AG04450 (cell line): Measurements from ENCODE around the gene ENTPD7. TPM values are rescaled to one million over a fixed set of nuclear protein-coding genes. Genes with fewer than 3 reads are reported as not detected.

Experiments
- CTCF ChIA-PET: fragments of 300-600, 350-600 bp; formaldehyde crosslinking; extraction: SDS; loops from one replicate; lab custom pipeline; 2022; ENCODE audit warnings: antibody characterized with exemption, inconsistent platforms; lab: Charles Lee
- POLR2A ChIA-PET: fragments of 350-600 bp; formaldehyde crosslinking; extraction: SDS; loops from one replicate; lab custom pipeline; 2021; ENCODE audit warnings: antibody characterized with exemption, inconsistent platforms; lab: Yijun Ruan, JAX
- DNase-seq: peaks from one replicate; pipeline ENCODE4 v3.0.0-alpha.2; 2011; ENCODE audit warnings: low read depth, low spot score
- H3K27ac ChIP-seq: one replicate; pipeline ENCODE4 v1.5.1; 2012; ENCODE audit warnings: low read depth, low read length, control low read depth
- H3K27me3 ChIP-seq: one replicate; pipeline ENCODE4 v1.6.0; 2012; ENCODE audit warnings: low read length; ENCODE audit not compliant: control insufficient read depth, insufficient read depth
- H3K4me3 ChIP-seq: 2 replicates; pipeline ENCODE4 v1.5.1; 2011; ENCODE audit warnings: mild to moderate bottlenecking, low read depth, low read length, control low read depth
- H3K9me3 ChIP-seq: 2 replicates; pipeline ENCODE4 v1.5.1; 2012; ENCODE audit warnings: low read length; ENCODE audit not compliant: control insufficient read depth, insufficient read depth
- polyA plus RNA-seq: library from polyadenylated mRNA; depleted of rRNA; stranded (reverse); fragments of >200 nt; gene quantifications from 2 replicates; pipeline ENCODE4 v1.2.3, GENCODE V29; 2011
- TF ChIP-seq, protein P1 (sequence below): IDR thresholded peaks from 2 replicates; pipeline ENCODE4 v1.5.1; 2011; ENCODE audit warnings: low read depth, low read length, control low read depth, inconsistent platforms

ENTPD7 gene
- polyA plus RNA-seq, 1 experiment: 16.2 TPM

DNA sequence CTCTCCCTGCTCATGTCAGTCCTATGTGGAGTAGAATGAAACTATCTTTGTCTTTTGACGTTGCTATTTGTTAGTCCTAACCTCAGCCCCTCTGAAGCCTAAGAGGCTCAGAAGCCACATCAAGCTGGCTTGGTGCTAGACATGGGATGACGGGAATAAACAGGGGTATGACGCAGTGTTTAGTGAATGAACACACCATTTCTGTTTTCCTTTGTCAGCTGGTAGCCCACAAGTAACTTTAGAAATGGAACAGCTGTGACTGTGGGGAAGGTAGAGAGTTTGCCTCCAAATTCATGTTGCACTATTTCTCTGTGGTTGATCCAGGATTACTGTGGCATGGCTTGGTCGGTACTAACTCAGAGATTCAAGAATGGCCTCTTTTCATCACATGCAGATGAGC lies 41.3 kb downstream of the ENTPD7 start:
- no peak for DNase-seq
- no peak overlapping the region for H3K4me3 ChIP-seq
- no peak overlapping the region for H3K27ac ChIP-seq
- TF ChIP-seq, protein P1, sequence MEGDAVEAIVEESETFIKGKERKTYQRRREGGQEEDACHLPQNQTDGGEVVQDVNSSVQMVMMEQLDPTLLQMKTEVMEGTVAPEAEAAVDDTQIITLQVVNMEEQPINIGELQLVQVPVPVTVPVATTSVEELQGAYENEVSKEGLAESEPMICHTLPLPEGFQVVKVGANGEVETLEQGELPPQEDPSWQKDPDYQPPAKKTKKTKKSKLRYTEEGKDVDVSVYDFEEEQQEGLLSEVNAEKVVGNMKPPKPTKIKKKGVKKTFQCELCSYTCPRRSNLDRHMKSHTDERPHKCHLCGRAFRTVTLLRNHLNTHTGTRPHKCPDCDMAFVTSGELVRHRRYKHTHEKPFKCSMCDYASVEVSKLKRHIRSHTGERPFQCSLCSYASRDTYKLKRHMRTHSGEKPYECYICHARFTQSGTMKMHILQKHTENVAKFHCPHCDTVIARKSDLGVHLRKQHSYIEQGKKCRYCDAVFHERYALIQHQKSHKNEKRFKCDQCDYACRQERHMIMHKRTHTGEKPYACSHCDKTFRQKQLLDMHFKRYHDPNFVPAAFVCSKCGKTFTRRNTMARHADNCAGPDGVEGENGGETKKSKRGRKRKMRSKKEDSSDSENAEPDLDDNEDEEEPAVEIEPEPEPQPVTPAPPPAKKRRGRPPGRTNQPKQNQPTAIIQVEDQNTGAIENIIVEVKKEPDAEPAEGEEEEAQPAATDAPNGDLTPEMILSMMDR: no peak
- ChIA-PET CTCF (interaction anchor here (0.6 to 1.9 kb wide), 2 partner anchors 11 to 70 kb away, joined by 3 to 4 read pairs; no protein-coding TSS in a partner anchor), POLR2A (no interaction called here)
- no peaks in the 10 kb centered on the region for H3K27me3 ChIP-seq
- no peaks in the 10 kb centered on the region for H3K9me3 ChIP-seq

DNA sequence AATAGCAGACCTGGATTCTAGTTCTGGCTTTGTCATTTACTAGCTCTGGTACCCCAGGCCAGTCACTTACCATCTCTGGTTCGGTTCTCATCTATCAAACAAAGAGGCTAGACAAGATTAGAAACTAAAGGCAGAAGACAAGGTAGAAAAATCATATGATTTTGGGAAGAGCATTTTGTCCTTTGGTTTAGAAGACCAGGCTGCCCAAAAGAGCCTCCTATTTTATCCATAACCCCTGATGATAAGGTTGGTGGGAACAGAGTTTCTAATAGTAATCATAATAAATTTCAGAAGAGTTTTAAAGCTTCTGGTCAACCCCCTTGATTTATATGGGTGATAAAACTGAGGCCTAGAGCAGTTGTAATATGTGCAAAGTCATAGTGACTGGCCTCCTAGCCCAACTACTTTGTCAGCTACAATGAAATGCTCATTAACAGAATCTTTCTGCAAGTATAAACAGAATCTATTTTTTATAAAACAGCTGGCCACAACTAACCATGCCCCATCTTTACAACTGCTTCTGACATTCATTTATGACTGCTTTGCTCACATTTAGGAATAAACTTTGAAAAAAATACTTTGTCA lies 49.2 kb downstream of the ENTPD7 start:
- Histone ChIP-seq H3K9me3 (no peaks in the 10 kb centered on the region), H3K27me3 (no peaks in the 10 kb centered on the region), H3K27ac (peak overlapping the region; percentile 74), H3K4me3 (no peak overlapping the region)
- DNase-seq: no peak
- ChIA-PET POLR2A (interaction anchor here (1.3 to 1.7 kb wide), 2 partner anchors 11 to 87 kb away, joined by 5 to 6 read pairs; partner anchors contain the start of gene SLC25A28), CTCF (interaction anchor here (1.0 to 4.8 kb wide), 4 partner anchors 77 to 148 kb away, joined by 3 to 46 read pairs (median 18); partner anchors contain the start of gene SLC25A28)
- TF ChIP-seq, protein P1: no peak

DNA sequence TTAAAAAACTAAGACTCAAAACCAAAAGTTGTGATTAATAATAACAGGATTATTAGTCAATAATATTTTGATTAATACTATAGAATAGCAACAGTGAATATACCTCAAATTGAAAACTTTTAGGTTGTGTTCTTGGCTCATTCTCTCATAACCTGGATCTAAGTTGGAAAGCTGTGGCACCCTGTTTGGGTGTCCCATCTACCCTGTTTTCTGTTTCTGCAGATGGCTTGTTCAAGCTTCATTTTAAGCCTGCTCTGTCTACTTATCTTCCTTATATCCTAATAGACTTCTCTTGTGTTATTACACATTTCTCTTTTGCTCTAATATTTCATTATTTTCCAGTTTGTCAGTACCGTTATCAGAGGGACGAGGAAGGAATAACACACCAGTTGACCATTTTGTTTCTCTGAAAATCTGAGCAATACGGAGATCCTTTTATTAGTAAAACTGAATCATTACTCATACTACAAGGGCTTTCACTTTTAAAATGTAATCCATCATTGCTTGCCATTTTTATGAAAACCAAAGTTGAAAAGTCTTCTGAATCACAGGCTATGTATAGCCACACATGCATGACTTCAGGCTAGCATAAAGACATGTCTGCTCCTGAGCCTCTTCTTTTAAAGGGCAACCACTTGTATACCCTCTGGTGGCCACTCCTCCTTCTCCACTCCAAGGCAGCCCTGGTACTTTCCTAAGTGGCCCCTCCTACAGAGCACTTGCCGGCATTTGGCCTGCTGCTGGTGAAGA lies 50.3 kb downstream of the ENTPD7 start:
- ChIA-PET POLR2A (interaction anchor here (1.1 kb wide), 1 partner anchor 22 kb away, joined by 3 read pairs; the partner anchor contains the start of genes COX15 and CUTC), CTCF (interaction anchor here (1.1 to 5.6 kb wide), 7 partner anchors 11 to 274 kb away, joined by 3 to 46 read pairs (median 7); partner anchors contain the start of gene SLC25A28)
- TF ChIP-seq, protein P1: peak; percentile 22; the same call in 1 of the 2 replicates
- Histone ChIP-seq H3K27me3 (no peaks in the 10 kb centered on the region), H3K4me3 (no peak overlapping the region), H3K27ac (no peak overlapping the region), H3K9me3 (no peaks in the 10 kb centered on the region)
- no peak for DNase-seq

DNA sequence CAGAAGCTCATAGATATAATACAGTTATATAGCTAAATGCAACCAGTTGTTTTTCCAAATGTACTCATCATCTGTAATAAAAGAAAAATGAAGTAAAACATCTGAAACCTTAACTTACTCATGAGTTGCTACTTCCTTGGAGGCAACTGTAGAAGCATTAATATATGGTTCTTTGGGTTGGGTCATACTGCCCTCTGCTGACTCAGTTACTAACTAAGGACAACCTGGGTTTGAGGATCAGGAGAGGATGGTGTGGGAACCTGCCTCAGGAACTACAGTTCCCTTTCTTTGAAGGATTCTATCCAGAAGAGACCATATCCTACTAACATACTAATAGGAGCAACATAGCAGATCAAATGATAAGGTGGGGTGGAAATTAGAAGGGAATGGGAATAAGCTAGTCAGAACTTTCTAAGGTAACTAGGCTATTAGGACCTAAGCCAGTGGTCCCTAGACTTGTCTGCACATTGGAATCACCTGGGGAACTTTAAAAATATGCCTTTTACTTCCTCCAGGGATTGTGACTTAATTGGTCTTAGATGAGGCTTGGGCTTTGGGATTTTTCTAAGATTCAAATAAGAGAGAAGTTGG lies 51.9 kb downstream of the ENTPD7 start:
- no peaks in the 10 kb centered on the region for H3K27me3 ChIP-seq
- TF ChIP-seq, protein P1: peak; percentile 69
- no peak overlapping the region for H3K27ac ChIP-seq
- ChIA-PET POLR2A (interaction anchor here (1.1 kb wide), 1 partner anchor 21 kb away, joined by 3 read pairs; the partner anchor contains the start of genes COX15 and CUTC), CTCF (interaction anchor here (0.5 to 5.6 kb wide), 30 partner anchors 9 to 1918 kb away, joined by 3 to 47 read pairs (median 4); partner anchors contain the start of genes COX15, ENTPD7, GOT1 and SLC25A28)
- H3K4me3 ChIP-seq: no peak overlapping the region
- peak; percentile 55 for DNase-seq
- no peaks in the 10 kb centered on the region for H3K9me3 ChIP-seq
